Measurements from ENCODE around the gene XBP1.
"Not testable (repeated sequence)": the region's sequence is repeated elsewhere in the genome, so short reads cannot be mapped to it uniquely, and the experiment has no call there.

Gene XBP1

GRCh38 chr22:28819253-28820096 is 19.1 kb upstream of the XBP1 start:
- no peak for DNase-seq (ENCODE audit: extremely low read depth in 1 of 2, low read depth in 1 of 2)

DNA sequence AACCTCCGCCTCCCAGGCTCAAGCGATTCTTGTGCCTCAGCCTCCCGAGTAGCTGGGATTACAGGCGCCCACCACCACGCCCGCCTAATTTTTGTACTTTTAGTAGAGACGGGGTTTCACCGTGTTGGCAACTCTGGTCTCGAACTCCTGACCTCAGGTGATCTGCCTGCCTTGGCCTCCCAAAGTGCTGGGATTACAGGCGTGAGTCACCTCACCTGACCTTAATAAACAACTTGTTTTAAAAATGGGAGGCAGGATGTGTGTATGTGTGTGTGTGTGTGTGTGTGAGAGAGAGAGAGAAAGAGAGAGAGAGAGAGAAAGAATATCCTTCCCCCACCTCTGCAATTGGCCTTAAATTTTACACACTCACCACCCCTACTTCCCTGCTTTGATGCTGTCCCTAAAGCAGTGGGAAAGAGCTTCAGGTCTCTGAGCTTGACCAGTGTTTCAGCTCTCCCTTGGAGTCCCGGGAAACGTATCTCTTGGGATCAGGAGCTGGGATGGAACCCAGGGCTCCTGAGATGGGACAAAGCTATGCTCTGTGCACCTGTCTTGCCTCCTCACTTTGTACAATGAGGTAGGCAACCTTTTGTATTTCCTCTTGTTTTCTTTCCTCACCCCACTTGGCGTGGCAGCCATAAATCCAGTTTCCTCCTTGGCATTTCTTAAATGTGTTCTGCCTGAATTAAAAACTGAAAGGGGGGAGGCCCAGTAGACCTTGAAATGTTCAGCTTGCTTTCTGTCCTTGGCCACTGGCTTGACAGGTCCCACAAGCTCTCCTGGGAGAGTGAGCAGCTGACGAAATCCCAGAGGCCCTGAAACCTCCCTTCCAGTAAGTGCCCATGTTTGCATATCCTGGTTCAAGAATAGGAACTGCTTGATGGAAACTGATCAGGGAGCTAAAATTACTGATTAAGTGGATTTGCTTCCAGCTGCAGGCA is 17.8 kb upstream of the XBP1 start:
- no peak for DNase-seq (ENCODE audit: extremely low read depth in 1 of 2, low read depth in 1 of 2)

- DNase-seq (ENCODE audit: extremely low read depth in 1 of 2, low read depth in 1 of 2) = no peak
Observed at GRCh38 chr22:28817064-28817463, 16.7 kb upstream of the XBP1 start.

- DNase-seq (ENCODE audit: extremely low read depth in 1 of 2, low read depth in 1 of 2) = no peak
Observed at GRCh38 chr22:28815729-28816128, 15.4 kb upstream of the XBP1 start.

- no peak for DNase-seq (ENCODE audit: extremely low read depth in 1 of 2, low read depth in 1 of 2)
Observed at GRCh38 chr22:28815111-28815510, 14.7 kb upstream of the XBP1 start.

GRCh38 chr22:28813772-28814518 is 13.6 kb upstream of the XBP1 start:
- no peak for DNase-seq (ENCODE audit: extremely low read depth in 1 of 2, low read depth in 1 of 2)

- no peak for DNase-seq (ENCODE audit: extremely low read depth in 1 of 2, low read depth in 1 of 2)
Observed at GRCh38 chr22:28812516-28812915, 12.1 kb upstream of the XBP1 start.

GRCh38 chr22:28810821-28811491 is 10.6 kb upstream of the XBP1 start:
- no peak for DNase-seq (ENCODE audit: extremely low read depth in 1 of 2, low read depth in 1 of 2)

DNA sequence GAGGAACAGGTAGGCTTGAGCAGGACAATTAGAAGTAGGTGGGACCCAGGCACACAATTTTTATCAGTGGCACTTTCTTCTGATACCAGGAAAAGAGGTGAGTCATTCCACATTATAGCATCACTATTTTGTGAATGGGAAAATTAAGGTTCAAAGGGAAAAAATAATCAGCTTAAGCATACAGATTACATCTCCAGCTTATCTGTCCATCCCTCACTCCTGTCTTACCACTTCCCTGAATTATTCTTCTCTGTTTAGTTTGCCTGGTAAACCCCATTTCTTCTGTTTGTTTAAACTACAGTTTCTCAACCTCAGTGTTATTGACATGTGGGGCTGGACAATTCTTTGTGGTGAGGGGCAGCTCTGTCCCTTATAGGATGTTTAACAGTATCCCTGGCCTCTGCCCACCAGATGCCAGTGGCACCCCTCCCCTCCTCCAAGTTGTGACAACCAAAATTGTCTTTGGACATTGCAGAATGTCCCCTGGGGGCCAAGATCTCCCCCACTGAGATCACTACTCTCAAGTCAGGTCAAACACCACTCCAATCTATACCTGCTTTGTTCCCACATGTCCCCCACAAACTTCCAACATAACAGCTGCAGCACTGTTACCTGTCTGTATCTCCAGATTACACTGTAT is 8.5 kb upstream of the XBP1 start:
- no peak for DNase-seq (ENCODE audit: extremely low read depth in 1 of 2, low read depth in 1 of 2)

- not testable (repeated sequence) for DNase-seq (ENCODE audit: extremely low read depth in 1 of 2, low read depth in 1 of 2)
Observed at GRCh38 chr22:28805426-28805825, 5.1 kb upstream of the XBP1 start.

DNA sequence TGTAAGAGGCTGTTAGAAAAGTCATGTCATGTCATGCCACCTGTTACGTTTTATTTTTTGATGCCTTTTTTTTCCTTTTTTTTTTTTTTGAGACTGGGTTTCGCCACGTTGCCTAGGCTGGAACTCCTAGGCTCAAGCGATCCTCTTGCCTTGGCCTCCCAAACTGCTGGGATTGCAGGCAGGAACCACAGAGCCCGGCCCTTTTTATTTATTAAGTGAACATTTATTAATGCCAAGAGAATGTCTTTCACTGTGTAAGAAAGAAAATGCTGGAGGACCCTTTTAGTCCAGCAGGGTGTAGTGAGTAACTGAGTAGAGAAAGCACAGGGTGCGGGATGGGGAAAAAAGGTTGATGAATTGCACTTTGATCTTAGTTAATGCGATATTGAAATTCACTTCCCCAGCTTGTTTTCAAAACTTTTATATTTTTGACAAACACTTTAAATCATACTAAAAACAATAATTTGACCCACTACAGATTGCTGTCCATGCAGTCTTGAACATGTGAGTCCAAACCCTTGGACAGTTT is 2.3 kb upstream of the XBP1 start:
- no peak for DNase-seq (ENCODE audit: extremely low read depth in 1 of 2, low read depth in 1 of 2)

DNA sequence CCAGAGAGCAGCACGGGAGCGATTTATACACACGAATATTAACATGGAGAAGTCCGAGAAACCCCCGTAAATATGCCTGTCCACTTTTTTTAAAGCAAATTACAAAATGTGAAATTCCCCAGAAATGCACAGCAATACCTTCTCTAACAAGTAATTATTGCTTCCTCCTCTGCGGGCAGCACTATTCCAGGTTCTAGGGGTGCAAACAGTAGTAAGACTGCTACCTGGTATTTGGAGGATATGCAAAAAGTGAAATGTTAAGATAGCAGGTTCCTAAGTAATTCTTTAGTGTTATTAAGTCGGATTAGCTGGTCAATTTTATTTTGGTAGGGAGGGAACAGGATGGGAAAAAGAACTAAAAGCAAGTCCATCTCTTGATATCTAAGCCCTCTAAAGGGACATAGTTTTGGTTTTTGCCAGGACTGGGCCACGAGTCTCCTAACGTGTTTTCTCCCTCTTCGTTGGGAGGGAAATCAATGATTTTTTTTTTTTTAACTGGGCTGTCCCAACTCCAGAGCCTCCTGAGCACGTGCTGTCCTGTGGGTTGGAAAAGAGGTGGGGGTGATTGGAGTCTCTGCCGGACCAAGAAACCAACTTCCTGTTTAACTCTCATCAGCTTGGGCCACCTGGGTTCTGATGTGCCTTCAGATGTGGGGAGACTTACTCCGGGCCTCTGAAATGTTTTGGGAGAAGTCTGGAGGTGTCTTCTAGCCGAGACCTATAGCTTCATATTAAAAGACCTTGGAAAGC is 1.7 kb upstream of the XBP1 start:
- DNase-seq (ENCODE audit: extremely low read depth in 1 of 2, low read depth in 1 of 2) = no peak

DNA sequence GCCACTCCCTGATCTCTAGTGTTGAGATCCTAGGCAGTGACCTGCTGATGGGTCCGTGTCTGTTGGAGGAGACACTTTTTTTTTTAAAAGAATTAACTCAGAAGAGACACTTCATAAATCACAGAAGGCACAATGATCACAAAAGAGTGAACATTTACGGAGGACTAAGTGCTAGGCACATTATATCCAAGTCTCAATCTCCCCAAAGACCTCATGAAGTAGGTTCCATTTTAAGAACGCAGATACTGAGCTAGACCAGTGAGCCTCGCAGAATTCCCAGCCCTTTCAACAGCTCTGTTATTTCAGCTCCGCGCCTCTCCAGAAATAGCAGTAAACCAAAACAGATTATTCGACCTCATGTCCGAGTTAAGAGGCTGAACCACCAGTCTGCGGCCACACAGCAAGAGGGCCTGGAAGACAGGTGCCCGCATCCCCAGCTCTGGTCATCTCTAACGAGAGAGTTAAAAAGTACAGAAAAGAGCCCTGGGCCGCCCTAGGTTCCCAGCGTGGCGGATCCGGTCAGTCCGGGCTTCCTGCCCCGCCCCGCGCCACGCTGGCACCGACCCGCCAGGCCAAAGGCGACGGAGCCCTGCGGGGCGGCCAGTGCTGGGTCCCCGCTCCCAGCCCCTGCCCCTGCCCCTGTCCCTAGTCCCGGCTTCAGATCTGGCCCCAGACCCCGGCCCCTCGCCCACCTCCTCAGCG is 612 bp downstream of the XBP1 start:
- DNase-seq (ENCODE audit: extremely low read depth in 1 of 2, low read depth in 1 of 2) = no peak

DNA sequence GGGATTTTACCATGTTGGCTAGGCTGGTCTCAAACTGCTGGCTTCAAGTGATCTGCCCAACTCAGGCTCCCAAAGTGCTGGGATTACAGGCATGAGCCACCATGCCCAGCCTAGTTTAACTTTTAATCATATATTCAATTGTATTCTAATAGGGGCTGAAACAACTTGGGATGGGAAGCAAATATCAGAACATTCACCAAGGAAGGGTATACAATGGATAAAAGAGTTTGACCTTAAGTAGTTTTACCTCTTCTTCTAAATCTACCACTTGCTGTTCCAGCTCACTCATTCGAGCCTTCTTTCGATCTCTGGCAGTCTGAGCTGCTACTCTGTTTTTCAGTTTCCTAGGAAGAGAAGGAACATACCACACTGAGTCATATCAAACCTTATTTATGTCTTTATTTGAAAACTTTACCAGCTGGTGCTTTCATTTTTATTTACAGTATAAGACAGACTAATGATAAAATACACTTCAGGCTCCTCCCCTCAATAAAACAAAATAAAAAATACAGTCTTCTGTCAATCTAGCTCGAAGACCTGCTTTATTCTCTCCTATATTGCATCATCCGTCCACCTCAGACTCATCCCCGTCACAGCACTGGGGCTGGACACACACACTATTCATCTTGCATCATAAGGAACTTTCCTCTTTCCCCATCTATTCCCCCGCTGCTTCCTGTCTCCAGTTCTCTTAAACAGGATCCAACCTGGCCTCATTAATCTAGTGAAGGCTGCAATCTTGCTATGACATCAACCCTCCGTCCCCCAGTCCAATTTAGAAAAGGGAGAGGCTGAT is 1.4 kb downstream of the XBP1 start:
- DNase-seq (ENCODE audit: extremely low read depth in 1 of 2, low read depth in 1 of 2) = no peak

DNA sequence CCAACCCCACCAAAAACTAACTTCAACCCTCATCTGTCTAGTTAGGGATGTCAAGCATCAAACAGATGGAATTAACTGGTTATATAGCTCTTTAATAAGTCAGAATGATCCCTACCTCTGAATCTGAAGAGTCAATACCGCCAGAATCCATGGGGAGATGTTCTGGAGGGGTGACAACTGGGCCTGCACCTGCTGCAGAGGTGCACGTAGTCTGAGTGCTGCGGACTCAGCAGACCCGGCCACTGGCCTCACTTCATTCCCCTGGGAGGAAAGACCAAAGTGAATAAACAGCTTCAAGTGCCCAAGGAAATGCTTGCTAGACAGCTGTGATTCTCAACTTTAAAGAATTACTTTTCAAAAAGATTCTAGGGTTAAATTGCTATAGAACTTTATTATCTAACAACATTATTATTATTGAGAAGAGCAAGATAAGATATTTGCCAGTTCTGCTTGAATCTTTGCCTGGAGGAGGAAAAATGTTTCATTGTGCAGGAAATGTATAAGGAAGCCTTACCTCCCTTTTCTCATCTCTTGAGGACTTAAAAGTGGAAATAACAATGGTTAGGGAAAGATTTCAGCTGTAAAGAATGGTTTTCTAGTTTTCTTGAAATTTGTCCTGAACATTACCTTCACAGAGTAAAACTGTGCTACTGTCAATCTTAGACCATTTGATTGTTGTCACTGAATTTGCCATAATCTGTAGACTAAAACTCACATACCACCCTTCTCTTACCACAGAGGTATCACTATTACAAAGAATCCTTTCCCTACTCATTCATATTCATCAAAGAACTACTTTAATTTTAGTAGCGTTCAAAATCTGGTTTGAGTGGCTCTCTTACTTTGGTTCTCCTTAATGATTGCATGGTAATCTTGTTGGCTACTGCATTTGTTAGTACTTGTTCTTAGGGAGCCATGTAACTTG is 4.2 kb downstream of the XBP1 start:
- no peak for DNase-seq (ENCODE audit: extremely low read depth in 1 of 2, low read depth in 1 of 2)

GRCh38 chr22:28795071-28795693 is 5.2 kb downstream of the XBP1 start:
- no peak for DNase-seq (ENCODE audit: extremely low read depth in 1 of 2, low read depth in 1 of 2)

All from stimulated activated CD8-positive, alpha-beta memory T cell treated with anti-CD3 and anti-CD28 coated beads, Interleukin-7, amount 100 ng/mL, for 48 hours (primary cell).